H9 (cell line): Measurements from ENCODE around the gene P2RX6. TPM values are rescaled to one million over a fixed set of nuclear protein-coding genes. Genes with fewer than 3 reads are reported as not detected.

Source experiments
- DNase-seq: peaks from one replicate; pipeline ENCODE4 v3.0.0-alpha.2; 2017
- H2AFZ ChIP-seq: one replicate; pipeline ENCODE4 v1.6.1; 2013; ENCODE audit warnings: mild to moderate bottlenecking, low read length, control low read depth, moderate library complexity
- H2AK5ac ChIP-seq: 2 replicates; pipeline ENCODE4 v1.6.1; 2013; ENCODE audit warnings: low read length, control low read depth, mixed read lengths; ENCODE audit not compliant: insufficient read length
- H2BK120ac ChIP-seq: one replicate; pipeline ENCODE4 v1.6.1; 2013; ENCODE audit warnings: low read depth, mild to moderate bottlenecking, low read length, control low read depth, inconsistent platforms; ENCODE audit not compliant: poor library complexity, severe bottlenecking
- H2BK12ac ChIP-seq: 2 replicates; pipeline ENCODE4 v1.6.1; 2013; ENCODE audit warnings: low read length, control low read depth, mixed read lengths, low read depth; ENCODE audit not compliant: insufficient read length
- H2BK15ac ChIP-seq: 2 replicates; pipeline ENCODE4 v1.6.1; 2013; ENCODE audit warnings: low read depth, low read length, control low read depth
- H2BK20ac ChIP-seq: one replicate; pipeline ENCODE4 v1.6.1; 2013; ENCODE audit warnings: low read depth, mild to moderate bottlenecking, low read length, control low read depth, inconsistent platforms; ENCODE audit not compliant: poor library complexity, severe bottlenecking
- H2BK5ac ChIP-seq: 2 replicates; pipeline ENCODE4 v1.6.1; 2013; ENCODE audit warnings: low read length, control low read depth, mixed read lengths; ENCODE audit not compliant: insufficient read length
- H3K14ac ChIP-seq: 2 replicates; pipeline ENCODE4 v1.6.1; 2013; ENCODE audit warnings: low read length, control low read depth; ENCODE audit not compliant: insufficient read depth
- H3K18ac ChIP-seq: 2 replicates; pipeline ENCODE4 v1.6.1; 2013; ENCODE audit warnings: low read depth, mild to moderate bottlenecking, mixed read lengths, low read length, control low read depth; ENCODE audit not compliant: insufficient read length
- H3K23ac ChIP-seq: 2 replicates; pipeline ENCODE4 v1.6.1; 2013; ENCODE audit warnings: low read length, control low read depth, mixed read lengths, low read depth; ENCODE audit not compliant: insufficient read length
- H3K23me2 ChIP-seq: 2 replicates; pipeline ENCODE4 v1.6.1; 2013; ENCODE audit warnings: low read depth, mild to moderate bottlenecking, mixed read lengths, low read length, control low read depth; ENCODE audit not compliant: insufficient read length, poor library complexity, severe bottlenecking
- H3K27ac ChIP-seq: 2 replicates; pipeline ENCODE4 v1.5.1; 2013; ENCODE audit warnings: low read length, control low read depth, mixed read lengths, low read depth; ENCODE audit not compliant: insufficient read length
- H3K27me3 ChIP-seq: 2 replicates; pipeline ENCODE4 v1.6.1; 2013; ENCODE audit warnings: low read length, control low read depth, inconsistent platforms; ENCODE audit not compliant: insufficient read depth
- H3K4ac ChIP-seq: 2 replicates; pipeline ENCODE4 v1.6.1; 2013; ENCODE audit warnings: low read depth, mild to moderate bottlenecking, control low read depth, inconsistent platforms, low read length, moderate library complexity
- H3K4me1 ChIP-seq: 2 replicates; pipeline ENCODE4 v1.6.1; 2013; ENCODE audit warnings: low read length, control low read depth, inconsistent platforms; ENCODE audit not compliant: insufficient read depth
- H3K4me2 ChIP-seq: 2 replicates; pipeline ENCODE4 v1.6.1; 2013; ENCODE audit warnings: low read length, control low read depth, mixed read lengths; ENCODE audit not compliant: insufficient read length, insufficient read depth
- H3K56ac ChIP-seq: 2 replicates; pipeline ENCODE4 v1.6.1; 2013; ENCODE audit warnings: low read depth, mild to moderate bottlenecking, mixed read lengths, low read length, control low read depth; ENCODE audit not compliant: insufficient read length
- H3K79me1 ChIP-seq: 2 replicates; pipeline ENCODE4 v1.6.1; 2013; ENCODE audit warnings: low read depth, mild to moderate bottlenecking, moderate library complexity, low read length, control low read depth, inconsistent platforms; ENCODE audit not compliant: insufficient read depth, poor library complexity, severe bottlenecking
- H3K79me2 ChIP-seq: 2 replicates; pipeline ENCODE4 v1.6.1; 2013; ENCODE audit warnings: low read length, control low read depth, inconsistent platforms; ENCODE audit not compliant: insufficient read depth
- H3K9ac ChIP-seq: 2 replicates; pipeline ENCODE4 v1.6.1; 2013; ENCODE audit warnings: low read length, control low read depth, mixed read lengths; ENCODE audit not compliant: insufficient read length; ENCODE audit errors: extremely low read depth
- H3K9me3 ChIP-seq: one replicate; pipeline ENCODE4 v1.6.1; 2013; ENCODE audit warnings: low read depth, low read length, inconsistent platforms; ENCODE audit not compliant: control insufficient read depth
- H3T11ph ChIP-seq: one replicate; pipeline ENCODE4 v1.6.1; 2013; ENCODE audit warnings: mild to moderate bottlenecking, low read length, control low read depth, inconsistent platforms
- H4K20me1 ChIP-seq: one replicate; pipeline ENCODE4 v1.6.1; 2013; ENCODE audit not compliant: control insufficient read depth, insufficient read length, insufficient read depth
- H4K5ac ChIP-seq: 2 replicates; pipeline ENCODE4 v1.6.1; 2013; ENCODE audit warnings: low read depth, mild to moderate bottlenecking, mixed read lengths, low read length, control low read depth; ENCODE audit not compliant: insufficient read length
- H4K8ac ChIP-seq: replicated peaks from 2 replicates; pipeline ENCODE4 v1.6.1; 2013; ENCODE audit warnings: low read length, control low read depth, mixed read lengths, low read depth; ENCODE audit not compliant: insufficient read length
- H4K91ac ChIP-seq: 2 replicates; pipeline ENCODE4 v1.6.1; 2013; ENCODE audit warnings: low read depth, mild to moderate bottlenecking, moderate library complexity, mixed read lengths, low read length, control low read depth; ENCODE audit not compliant: insufficient read length
- H3K27ac Mint-ChIP-seq, 3 experiments: 2 replicates in 2 of 3; 3 replicates in 1 of 3; pipeline ENCODE4 v1.8.0; 2020 to 2021; ENCODE audit warnings: mixed read lengths in 3 of 3, mild to moderate bottlenecking in 1 of 3, moderate library complexity in 1 of 3
- H3K27me3 Mint-ChIP-seq: 2 replicates; pipeline ENCODE4 v1.8.0; 2021; ENCODE audit warnings: low read depth, mild to moderate bottlenecking, moderate library complexity, mixed read lengths
- H3K36me3 Mint-ChIP-seq, 3 experiments: 2 replicates in 2 of 3; 3 replicates in 1 of 3; pipeline ENCODE4 v1.8.0; 2020 to 2021; ENCODE audit warnings: low read depth in 3 of 3, mixed read lengths in 3 of 3; ENCODE audit not compliant: insufficient read depth in 1 of 3
- H3K4me1 Mint-ChIP-seq, 2 experiments: 2 replicates each; pipeline ENCODE4 v1.8.0; 2020; ENCODE audit warnings: mixed read lengths in 2 of 2
- H3K4me3 Mint-ChIP-seq, 2 experiments: 2 replicates in 1 of 2; 3 replicates in 1 of 2; pipeline ENCODE4 v1.8.0; 2020 to 2021; ENCODE audit warnings: mild to moderate bottlenecking in 2 of 2, mixed read lengths in 2 of 2, moderate library complexity in 1 of 2
- H3K9me3 Mint-ChIP-seq, 2 experiments: 2 replicates in 1 of 2; 3 replicates in 1 of 2; pipeline ENCODE4 v1.8.0; 2020; ENCODE audit warnings: mild to moderate bottlenecking in 2 of 2, mixed read lengths in 2 of 2, moderate library complexity in 1 of 2
- CTCF ChIP-seq: fragments of 200-600 bp; sonication (generic); conservative IDR thresholded peaks from 3 replicates; pipeline ENCODE4 v1.8.0; 2021; ENCODE audit warnings: antibody characterized with exemption, mild to moderate bottlenecking
- WGBS: extraction: QIAGEN DNeasy Blood & Tissue Kit; methylation state at CpG from one replicate; pipeline ENCODE4 v1.1.7; 2013; ENCODE audit warnings: missing lambda C conversion rate, low lambda C conversion rate, mixed read lengths; ENCODE audit not compliant: insufficient read length; ENCODE audit errors: extremely low coverage; 5-methylcytosine and 5-hydroxymethylcytosine counted together
- total RNA-seq: library from RNA; stranded (reverse); gene quantifications from 2 replicates; pipeline ENCODE4 v1.2.1, GENCODE V29; 2021

The P2RX6 gene
- total RNA-seq, 1 experiment from 2014 or later = not detected

DNA sequence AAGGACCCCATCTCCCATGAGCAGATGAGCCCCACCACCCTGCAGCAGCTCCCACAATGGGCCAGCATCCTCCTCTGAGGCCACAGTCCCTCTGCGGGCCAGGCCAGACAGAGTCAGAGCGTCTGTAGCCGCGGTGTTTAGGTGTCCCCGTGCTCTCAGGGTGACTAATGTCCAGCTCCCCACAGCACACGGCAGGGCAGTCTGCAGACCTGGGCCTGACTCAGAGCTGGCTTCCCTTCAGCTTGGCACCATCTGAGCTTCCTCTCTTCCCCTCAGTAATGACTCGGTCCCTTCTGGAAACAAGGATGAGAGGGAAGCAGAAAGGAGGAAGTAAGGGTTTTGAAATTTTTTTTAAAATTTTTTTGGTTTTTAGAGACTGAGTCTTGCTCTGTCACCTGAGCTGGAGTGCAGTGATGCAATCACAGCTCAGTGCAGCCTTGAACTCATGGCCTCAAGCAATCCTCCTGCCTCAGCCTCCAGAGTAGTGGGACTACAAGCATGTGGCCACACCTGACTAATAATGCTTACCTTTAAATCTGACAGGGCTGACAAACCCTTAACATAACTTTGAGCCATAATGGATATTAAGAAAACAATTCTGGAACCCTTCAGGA, 59.2 kb downstream of the P2RX6 start:
- no peak overlapping the region for H3K56ac ChIP-seq
- no peaks in the 10 kb centered on the region for H3K27me3 ChIP-seq
- no peak overlapping the region for H3K4ac ChIP-seq
- no peak overlapping the region for H2BK15ac ChIP-seq
- H3K27me3 Mint-ChIP-seq = peaks cover 9% of the 10 kb centered on the region
- no peak overlapping the region for H4K91ac ChIP-seq
- no peak overlapping the region for H3K27ac Mint-ChIP-seq
- H3K36me3 Mint-ChIP-seq = no peaks in the 10 kb centered on the region; a peak in 2 of 7 replicates
- H3K14ac ChIP-seq = no peak overlapping the region
- WGBS = no CpG with 5 or more reads among the region's 7 CpGs
- H3K9me3 ChIP-seq = no peaks in the 10 kb centered on the region
- H3K23me2 ChIP-seq = no peaks in the 10 kb centered on the region
- H3K79me1 ChIP-seq = no peaks in the 10 kb centered on the region
- no peak overlapping the region for H3K9ac ChIP-seq
- TF ChIP-seq CTCF = no peak
- no peak overlapping the region for H3K23ac ChIP-seq
- DNase-seq = no peak
- no peak overlapping the region for H2BK20ac ChIP-seq
- no peaks in the 10 kb centered on the region for H3K79me2 ChIP-seq
- H3K27ac ChIP-seq = no peak overlapping the region
- H4K20me1 ChIP-seq = no peaks in the 10 kb centered on the region
- H3K4me1 Mint-ChIP-seq = no peaks in the 10 kb centered on the region; a peak in 1 of 4 replicates
- H2BK12ac ChIP-seq = no peak overlapping the region
- H3K18ac ChIP-seq = no peak overlapping the region
- no peaks in the 10 kb centered on the region for H3K4me1 ChIP-seq
- no peak overlapping the region for H4K8ac ChIP-seq
- no peak overlapping the region for H2BK120ac ChIP-seq
- no peak overlapping the region for H2BK5ac ChIP-seq
- H2AFZ ChIP-seq = no peak overlapping the region
- no peak overlapping the region for H3K4me2 ChIP-seq
- H4K5ac ChIP-seq = no peak overlapping the region
- H3T11ph ChIP-seq = no peak overlapping the region
- H2AK5ac ChIP-seq = no peak overlapping the region
- H3K4me3 Mint-ChIP-seq = no peak overlapping the region
- H3K9me3 Mint-ChIP-seq = peaks cover 0 to 2% of the 10 kb centered on the region in 2 experiments; a peak in 1 of 5 replicates
